Thyroid gland (tissue), 4 donors: ENCODE data around the gene FAXC. TPM values are rescaled to one million over a fixed set of nuclear protein-coding genes. Genes with fewer than 3 reads are reported as not detected.

Experiments used
- DNase-seq, 2 donors: peaks; one replicate each; pipeline ENCODE4 v3.0.0-alpha.2; 2019
- H3K27ac ChIP-seq, 3 donors: fragments of 200-600 bp; sonication (generic); 1 replicate in 2 of 3; 2 replicates in 1 of 3; pipeline ENCODE4 v1.5.1; 2016 to 2019; ENCODE audit warnings: mild to moderate bottlenecking in 1 of 3, moderate library complexity in 1 of 3
- H3K27me3 ChIP-seq: fragments of 200-600 bp; sonication (generic); one replicate; pipeline ENCODE4 v1.5.1; 2019
- H3K36me3 ChIP-seq, 2 donors: fragments of 200-600 bp; sonication (generic); one replicate each; pipeline ENCODE4 v1.5.1; 2016 to 2019
- H3K4me1 ChIP-seq, 2 donors: fragments of 200-600 bp; sonication (generic); one replicate each; pipeline ENCODE4 v1.5.1; 2017 to 2019
- H3K4me3 ChIP-seq, 3 donors: fragments of 200-600 bp; sonication (generic); replicated peaks in 1 of 3; 1 replicate in 2 of 3; 2 replicates in 1 of 3; pipeline ENCODE4 v1.5.1; 2016; ENCODE audit warnings: mild to moderate bottlenecking in 1 of 3
- H3K9me3 ChIP-seq: fragments of 200-600 bp; sonication (generic); one replicate; pipeline ENCODE4 v1.5.1; 2017
- CTCF ChIP-seq, 6 experiments: fragments of 200-600 bp in 3 of 6; fragments of 450-650 bp in 3 of 6; sonication (generic) in 3 of 6; IDR thresholded peaks; one replicate each; pipeline ENCODE4 v1.5.1; 2016 to 2019; ENCODE audit warnings: antibody characterized with exemption in 6 of 6, mild to moderate bottlenecking in 2 of 6, inconsistent platforms in 1 of 6, moderate library complexity in 1 of 6
- POLR2A ChIP-seq, 2 donors: fragments of 450-650 bp; IDR thresholded peaks; one replicate each; pipeline ENCODE4 v1.6.1; 2017; ENCODE audit warnings: antibody characterized with exemption in 2 of 2, mild to moderate bottlenecking in 2 of 2, moderate library complexity in 1 of 2
- WGBS, 2 donors: methylation state at CpG; one replicate each; pipeline ENCODE4 v1.1.5; 2017; 5-methylcytosine and 5-hydroxymethylcytosine counted together
- intact Hi-C: fragments of 100-400 bp; cut with DNase I; formaldehyde crosslinking; loops from one replicate; pipeline ENCODE4 v1.15.1; 2023
- total RNA-seq, 4 donors: library from RNA; depleted of rRNA; stranded (reverse); fragments of >200 nt; gene quantifications; one replicate each; pipeline ENCODE4 v1.2.3, GENCODE V29; 2016

Gene FAXC
- total RNA-seq, 4 donors from 2014 or later, result 0.71 to 6.4 (median 3.4) TPM

DNA sequence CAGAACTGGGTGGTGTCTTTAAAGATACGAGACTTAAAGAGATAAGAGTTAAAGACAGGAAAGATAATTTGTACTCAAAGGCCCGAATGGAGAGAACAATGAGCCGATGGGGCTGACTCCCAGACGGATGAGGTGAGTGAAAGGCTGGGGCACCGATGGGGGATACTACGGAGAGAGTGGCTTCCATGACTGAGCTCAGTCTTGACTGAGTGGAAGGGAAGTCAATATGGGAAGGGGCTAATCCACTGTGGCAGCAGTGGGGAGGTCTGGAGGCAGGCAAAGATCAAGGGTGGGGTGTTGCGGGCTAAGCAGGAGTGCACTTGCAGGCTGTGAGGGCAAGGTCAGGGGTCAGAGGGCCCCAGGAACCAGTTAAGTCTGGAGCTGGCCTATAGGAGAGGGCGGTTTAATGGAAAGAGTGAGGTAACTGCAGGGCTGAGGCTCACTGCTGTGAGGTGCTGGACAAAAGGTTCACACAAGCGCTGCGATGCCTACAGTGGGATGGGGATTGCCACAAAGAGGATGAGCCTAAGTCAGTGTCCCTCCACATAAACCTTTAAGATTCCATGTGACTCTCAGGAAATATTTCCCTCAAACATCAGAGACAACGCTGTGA, 42.1 kb downstream of the FAXC start:
- Histone ChIP-seq H3K9me3 (no peaks in the 10 kb centered on the region), H3K27ac (no peak overlapping the region), H3K4me1 (no peaks in the 10 kb centered on the region), H3K27me3 (no peaks in the 10 kb centered on the region), H3K4me3 (no peak overlapping the region), H3K36me3 (no peaks in the 10 kb centered on the region)
- intact Hi-C loops, result no loop called here
- TF ChIP-seq POLR2A (IDR thresholded peaks at IDR 0.05), result no peak
- TF ChIP-seq CTCF (IDR thresholded peaks at IDR 0.05), result no peak
- DNase-seq, result no peak
- 83 to 84% methylated on average over 11 of the region's 11 CpGs for WGBS, 2 donors

DNA sequence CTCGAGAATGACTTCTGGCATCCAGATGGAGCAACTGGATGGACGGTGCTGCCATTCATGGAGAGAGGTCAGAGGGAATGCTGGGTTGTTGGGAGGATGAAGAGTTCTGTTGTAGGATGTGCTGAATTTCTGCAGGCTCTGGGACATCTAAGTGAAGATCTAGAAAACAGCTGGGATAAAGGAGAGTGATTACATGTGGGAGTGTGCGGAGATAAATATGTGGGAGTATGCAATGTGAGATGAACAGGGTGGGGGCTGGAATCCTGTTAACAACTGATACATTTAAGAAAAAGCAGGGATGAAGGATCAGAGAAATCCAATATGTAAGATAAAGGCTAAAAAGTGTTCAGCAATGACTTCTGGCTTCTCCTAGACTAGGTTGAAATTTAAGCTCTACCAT, 43.1 kb downstream of the FAXC start:
- 70 to 90% methylated on average over 3 of the region's 3 CpGs for WGBS, 2 donors
- peaks cover 0 to 4% of the 10 kb centered on the region in 2 donors for H3K4me1 ChIP-seq
- H3K27me3 ChIP-seq, result no peaks in the 10 kb centered on the region
- no peaks in the 10 kb centered on the region for H3K36me3 ChIP-seq
- H3K9me3 ChIP-seq, result no peaks in the 10 kb centered on the region
- DNase-seq, result no peak
- TF ChIP-seq POLR2A (IDR thresholded peaks at IDR 0.05), result no peak
- TF ChIP-seq CTCF (IDR thresholded peaks at IDR 0.05), result no peak
- intact Hi-C loops, result no loop called here
- H3K27ac ChIP-seq, result no peak overlapping the region
- no peak overlapping the region for H3K4me3 ChIP-seq

GRCh38 chr6:99305021-99305554, 44.4 kb downstream of the FAXC start:
- intact Hi-C loops, result no loop called here
- DNase-seq, result no peak
- Histone ChIP-seq H3K4me3 (no peak overlapping the region), H3K27me3 (no peaks in the 10 kb centered on the region), H3K9me3 (no peaks in the 10 kb centered on the region), H3K4me1 (peaks cover 0 to 4% of the 10 kb centered on the region in 2 donors), H3K36me3 (no peaks in the 10 kb centered on the region), H3K27ac (no peak overlapping the region)
- WGBS, 2 donors, result 90 to 95% methylated on average over 5 of the region's 5 CpGs
- no peak for TF ChIP-seq CTCF (IDR thresholded peaks at IDR 0.05)
- no peak for TF ChIP-seq POLR2A (IDR thresholded peaks at IDR 0.05)

DNA sequence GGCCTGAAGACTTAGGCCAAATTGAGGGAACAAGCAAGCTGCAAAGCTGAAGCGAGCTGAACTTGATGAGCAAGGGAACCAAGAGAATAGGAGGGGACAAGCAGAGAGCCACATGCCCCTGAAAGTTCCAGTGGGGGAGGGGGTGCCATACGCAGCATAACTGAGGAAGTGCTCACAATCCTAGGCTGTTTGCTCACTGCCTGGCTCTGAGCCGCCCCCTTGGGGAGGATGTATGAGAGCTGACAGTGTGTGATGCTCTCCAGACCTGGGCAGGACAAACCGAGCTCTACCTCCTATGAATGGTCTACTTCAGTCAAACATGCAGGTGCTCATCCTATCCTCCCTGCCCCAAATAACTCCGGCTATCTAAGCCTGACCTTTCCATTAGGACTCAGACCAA, 52.1 kb downstream of the FAXC start:
- 89 to 96% methylated on average over 5 of the region's 5 CpGs for WGBS, 2 donors

More for the DNA sequence above, 52.1 kb downstream of the FAXC start:
- Histone ChIP-seq H3K36me3 (no peaks in the 10 kb centered on the region), H3K9me3 (no peaks in the 10 kb centered on the region), H3K4me3 (no peak overlapping the region), H3K27ac (no peak overlapping the region), H3K4me1 (peaks cover 4 to 7% of the 10 kb centered on the region in 2 donors), H3K27me3 (no peaks in the 10 kb centered on the region)
- TF ChIP-seq CTCF (IDR thresholded peaks at IDR 0.05) (no peak), POLR2A (IDR thresholded peaks at IDR 0.05) (no peak)
- DNase-seq, result no peak
- intact Hi-C loops, result no loop called here
